Sigmoid colon (tissue), 4 donors: Measurements from ENCODE around the gene KRT5.

ENCODE experiments used
- EP300 ChIP-seq, 4 donors: sonication (generic); formaldehyde crosslinking; IDR thresholded peaks; one replicate each; pipeline ENCODE4 v1.6.1; 2017; ENCODE audit warnings: antibody characterized with exemption in 4 of 4
- POLR2A ChIP-seq, 2 donors: fragments of 450-650 bp; IDR thresholded peaks; one replicate each; pipeline ENCODE4 v1.6.1; 2016; ENCODE audit warnings: antibody characterized with exemption in 2 of 2, mild to moderate bottlenecking in 2 of 2, moderate library complexity in 2 of 2
- POLR2AphosphoS5 ChIP-seq, 4 donors: sonication (generic); formaldehyde crosslinking; IDR thresholded peaks; one replicate each; pipeline ENCODE4 v1.6.1; 2017; ENCODE audit warnings: antibody characterized with exemption in 4 of 4
- TF ChIP-seq, protein P1 (sequence below), 4 experiments: fragments of 450-650 bp in 3 of 4; fragments of 200-600 bp in 1 of 4; IDR thresholded peaks; one replicate each; pipeline ENCODE4 v1.5.1; 2016 to 2019; ENCODE audit warnings: antibody characterized with exemption in 4 of 4, mild to moderate bottlenecking in 3 of 4, moderate library complexity in 2 of 4

DNA sequence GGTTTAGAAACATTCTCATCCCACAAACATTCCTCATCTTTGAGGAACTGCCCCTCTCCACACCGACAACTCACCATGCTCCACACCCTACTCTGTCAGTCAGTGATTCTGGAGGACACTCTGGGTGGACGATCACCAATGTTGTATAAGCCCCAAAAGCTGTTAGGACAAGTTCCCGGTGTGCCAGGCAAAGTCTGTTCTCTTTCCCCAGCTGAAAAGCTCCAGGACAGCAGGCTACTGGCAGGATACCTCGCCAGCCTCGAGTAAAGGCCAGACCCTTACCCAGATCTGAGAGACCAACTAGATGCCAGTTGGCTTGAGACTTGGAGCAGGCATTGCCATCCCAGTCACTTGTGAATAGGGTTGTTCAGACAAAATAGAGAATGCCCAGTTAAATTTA is 12.0 kb downstream of the KRT5 start:
- TF ChIP-seq, protein P1, sequence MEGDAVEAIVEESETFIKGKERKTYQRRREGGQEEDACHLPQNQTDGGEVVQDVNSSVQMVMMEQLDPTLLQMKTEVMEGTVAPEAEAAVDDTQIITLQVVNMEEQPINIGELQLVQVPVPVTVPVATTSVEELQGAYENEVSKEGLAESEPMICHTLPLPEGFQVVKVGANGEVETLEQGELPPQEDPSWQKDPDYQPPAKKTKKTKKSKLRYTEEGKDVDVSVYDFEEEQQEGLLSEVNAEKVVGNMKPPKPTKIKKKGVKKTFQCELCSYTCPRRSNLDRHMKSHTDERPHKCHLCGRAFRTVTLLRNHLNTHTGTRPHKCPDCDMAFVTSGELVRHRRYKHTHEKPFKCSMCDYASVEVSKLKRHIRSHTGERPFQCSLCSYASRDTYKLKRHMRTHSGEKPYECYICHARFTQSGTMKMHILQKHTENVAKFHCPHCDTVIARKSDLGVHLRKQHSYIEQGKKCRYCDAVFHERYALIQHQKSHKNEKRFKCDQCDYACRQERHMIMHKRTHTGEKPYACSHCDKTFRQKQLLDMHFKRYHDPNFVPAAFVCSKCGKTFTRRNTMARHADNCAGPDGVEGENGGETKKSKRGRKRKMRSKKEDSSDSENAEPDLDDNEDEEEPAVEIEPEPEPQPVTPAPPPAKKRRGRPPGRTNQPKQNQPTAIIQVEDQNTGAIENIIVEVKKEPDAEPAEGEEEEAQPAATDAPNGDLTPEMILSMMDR (IDR thresholded peaks at IDR 0.05) = no peak
- TF ChIP-seq POLR2AphosphoS5 (IDR thresholded peaks at IDR 0.05) (no peak), POLR2A (IDR thresholded peaks at IDR 0.05) (no peak), EP300 (IDR thresholded peaks at IDR 0.05) (no peak)
